Measurements from ENCODE around the gene PPIF. TPM values are rescaled to one million over a fixed set of nuclear protein-coding genes. Genes with fewer than 3 reads are reported as not detected.

Gene PPIF
- total and polyA plus RNA-seq, 2 of the 4 experiments (the other 2 are of a cell fraction): 29.2 to 130 TPM

DNA sequence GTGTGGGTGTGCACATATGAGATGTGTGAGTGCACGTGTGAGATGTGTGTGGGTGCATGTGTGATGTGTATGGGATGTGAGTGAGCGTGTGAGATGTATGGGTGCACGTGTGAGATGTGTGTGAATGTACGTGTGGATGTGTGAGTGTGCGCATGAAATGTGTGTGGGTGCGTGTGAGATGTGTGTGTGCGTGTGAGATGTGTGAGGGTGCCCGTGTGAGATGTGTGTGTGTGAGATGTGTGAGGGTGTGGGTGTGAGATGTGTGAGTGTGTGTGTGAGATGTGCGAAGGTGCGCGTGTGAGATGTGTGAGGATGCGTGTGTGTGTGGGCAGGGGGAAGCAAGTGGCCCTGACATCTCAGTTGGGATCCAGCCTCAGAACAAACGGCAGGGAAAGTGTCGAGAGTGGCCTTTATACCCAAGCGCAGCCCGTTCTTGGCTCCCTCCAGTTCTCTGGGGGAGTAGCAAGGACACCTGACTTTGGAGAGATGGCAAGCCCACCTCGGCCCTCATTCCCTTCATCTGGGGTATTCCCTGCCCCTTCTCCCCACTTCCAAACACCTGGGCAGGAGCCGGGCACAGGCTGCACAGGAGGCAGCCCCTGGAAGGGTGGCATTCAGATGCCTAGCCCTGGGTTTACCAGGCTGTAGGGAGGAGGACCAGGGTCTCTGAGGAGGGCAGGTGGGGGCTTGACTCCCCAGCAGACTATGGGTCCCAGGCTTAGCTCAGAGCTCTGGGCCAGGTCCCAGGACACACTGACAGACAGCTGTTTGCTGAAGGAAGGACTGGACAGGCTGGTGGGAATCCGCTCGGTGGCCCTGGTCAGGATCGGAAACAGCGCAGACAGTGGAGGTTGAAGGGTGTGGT lies 31.6 kb downstream of the PPIF start:
- Histone ChIP-seq H3K9me1 (ENCODE audit: insufficient read depth, low read length) (peaks cover 32% of the 10 kb centered on the region), H4K91ac (ENCODE audit: insufficient read depth, low read depth, low read length) (peak overlapping the region; percentile 22; the same call in 1 of the 2 replicates), H2AK9ac (replicated peaks; ENCODE audit: low read depth, low read length, poor library complexity) (no peak overlapping the region), H3K9ac (ENCODE audit: low read depth, low read length) (no peak overlapping the region), H3K27me3 (ENCODE audit: control insufficient read depth, insufficient read depth, low read length) (no peaks in the 10 kb centered on the region), H3K4ac (ENCODE audit: low read depth, low read length) (peak overlapping the region; percentile 53; the same call in 1 of the 2 replicates), H2AFZ (replicated peaks; ENCODE audit: low read length, poor library complexity) (peak overlapping the region; percentile 51), H2AK5ac (ENCODE audit: low read depth, low read length) (peak overlapping the region; percentile 87), H3K4me3 (ENCODE audit: insufficient read depth, low read depth, low read length) (no peak overlapping the region), H4K5ac (ENCODE audit: low read depth, low read length) (no peak overlapping the region), H3K14ac (replicated peaks; ENCODE audit: low read depth, low read length) (no peak overlapping the region; the same call in 1 of the 2 replicates), H3K23ac (ENCODE audit: low read depth, low read length) (no peak overlapping the region), H2BK5ac (ENCODE audit: low read depth, low read length, poor library complexity, severe bottlenecking) (no peak overlapping the region), H3K9me3 (ENCODE audit: control insufficient read depth, insufficient read depth, low read length) (no peaks in the 10 kb centered on the region), H2BK120ac (ENCODE audit: low read depth, low read length) (peak overlapping the region; percentile 38; the same call in 1 of the 2 replicates), H3K4me1 (ENCODE audit: control insufficient read depth, insufficient read depth, low read length) (peaks cover 39% of the 10 kb centered on the region), H2BK20ac (ENCODE audit: low read depth, low read length) (no peak overlapping the region), H3K79me1 (ENCODE audit: low read depth in 1 of 2, low read length in 2 of 2) (peaks cover 3 to 18% of the 10 kb centered on the region in 2 experiments; a peak in 1 of 4 replicates), H3K4me2 (ENCODE audit: low read depth, low read length) (no peak overlapping the region), H3K18ac (ENCODE audit: low read depth, low read length) (no peak overlapping the region), H2BK15ac (ENCODE audit: low read depth, low read length) (peak overlapping the region; percentile 43; the same call in 2 of the 3 replicates), H4K20me1 (ENCODE audit: insufficient read depth, low read length) (no peaks in the 10 kb centered on the region), H4K8ac (ENCODE audit: low read depth in 2 of 2, low read length in 2 of 2) (peak overlapping the region in 1 of 2 experiments; percentile 61; a peak in 1 of 4 replicates), H3K27ac (ENCODE audit: insufficient read depth, low read length) (no peak overlapping the region), H3K36me3 (ENCODE audit: control insufficient read depth, insufficient read depth, low read length) (peaks cover 6% of the 10 kb centered on the region; the same call in 1 of the 2 replicates), H3K56ac (ENCODE audit: extremely low read depth, insufficient read depth, low read length) (no peak overlapping the region)
- no peak for TF ChIP-seq CHD1 (IDR thresholded peaks at IDR 0.05; ENCODE audit: low read depth, low read length)
- no peak for TF ChIP-seq SMC3 (IDR thresholded peaks at IDR 0.05; ENCODE audit: low read depth, low read length)
- TF ChIP-seq, protein P1, sequence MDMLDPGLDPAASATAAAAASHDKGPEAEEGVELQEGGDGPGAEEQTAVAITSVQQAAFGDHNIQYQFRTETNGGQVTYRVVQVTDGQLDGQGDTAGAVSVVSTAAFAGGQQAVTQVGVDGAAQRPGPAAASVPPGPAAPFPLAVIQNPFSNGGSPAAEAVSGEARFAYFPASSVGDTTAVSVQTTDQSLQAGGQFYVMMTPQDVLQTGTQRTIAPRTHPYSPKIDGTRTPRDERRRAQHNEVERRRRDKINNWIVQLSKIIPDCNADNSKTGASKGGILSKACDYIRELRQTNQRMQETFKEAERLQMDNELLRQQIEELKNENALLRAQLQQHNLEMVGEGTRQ (IDR thresholded peaks at IDR 0.05; ENCODE audit: low read depth, low read length): no peak
- TF ChIP-seq MAFK (IDR thresholded peaks at IDR 0.05; ENCODE audit: low read depth, low read length): no peak
- no peak for TF ChIP-seq BHLHE40 (IDR thresholded peaks at IDR 0.05; ENCODE audit: low read depth, low read length)
- no peak for TF ChIP-seq RAD21 (IDR thresholded peaks at IDR 0.05; ENCODE audit: low read length)
- TF ChIP-seq CEBPB (IDR thresholded peaks at IDR 0.05; ENCODE audit: low read depth, low read length): no peak
- TF ChIP-seq RFX5 (IDR thresholded peaks at IDR 0.05; ENCODE audit: low read depth, low read length): no peak
- no peak for TF ChIP-seq MAZ (IDR thresholded peaks at IDR 0.05; ENCODE audit: borderline replicate concordance, low read depth, low read length)
- no peak for TF ChIP-seq NFE2L2 (IDR thresholded peaks at IDR 0.05; ENCODE audit: low read depth, low read length)
- 98 to 100% methylated on average over 4 to 14 of the region's 22 CpGs for WGBS, 2 experiments (ENCODE audit: extremely low coverage in 2 of 2, insufficient read length in 1 of 2)
- in situ Hi-C loops (cut with MboI; ENCODE audit: low sequenced_read_pairs): loop anchor here (10.0 to 25.0 kb wide), 3 partner anchors 108 to 546 kb away; no protein-coding TSS in a partner anchor
- ATAC-seq (ENCODE audit: low read depth) (no peak), DNase-seq (no peak)
- dilution Hi-C loops (cut with HindIII; ENCODE audit: low sequenced_read_pairs, unreplicated experiment): no loop called here
- intact Hi-C loops (cut with micrococcal nuclease): loop anchor here (10.0 kb wide), 1 partner anchor 156 kb away; no protein-coding TSS in a partner anchor
- CTCF ChIA-PET: no interaction called here
- BruUV-seq (replicated peaks): no TSS peak
- POLR2A ChIA-PET (ENCODE audit: unreplicated experiment): no interaction called here
